HepG2 (cell line): ENCODE data around the gene GIPC1.

Experiments
- MLX ChIP-seq: IDR thresholded peaks from 2 replicates; pipeline ENCODE4 v1.6.1; 2016
- MXI1 ChIP-seq: IDR thresholded peaks from 3 replicates; pipeline ENCODE4 v1.6.1; 2012; ENCODE audit warnings: low read depth, low read length, inconsistent platforms, borderline replicate concordance
- RAD21 ChIP-seq: fragments of 450-650 bp; formaldehyde crosslinking; IDR thresholded peaks from 2 replicates; pipeline ENCODE4 v1.5.0; 2020; ENCODE audit warnings: mild to moderate bottlenecking
- TAF1 ChIP-seq: sonication (generic); formaldehyde crosslinking; IDR thresholded peaks from 2 replicates; pipeline ENCODE4 v1.4.0; 2020; ENCODE audit warnings: missing genetic modification reagents
- ZNF143 ChIP-seq: sonication (generic); formaldehyde crosslinking; IDR thresholded peaks from 2 replicates; pipeline ENCODE4 v1.4.0; 2020; ENCODE audit warnings: missing genetic modification reagents
- ZNF839 ChIP-seq: sonication (generic); formaldehyde crosslinking; IDR thresholded peaks from 2 replicates; pipeline ENCODE4 v1.4.0; 2020; ENCODE audit warnings: missing genetic modification reagents, mild to moderate bottlenecking, borderline replicate concordance

- no peak for TF ChIP-seq MXI1
- TF ChIP-seq ZNF143 (CRISPR knock-in tag) = no peak
- no peak for TF ChIP-seq TAF1 (CRISPR knock-in tag)
- TF ChIP-seq MLX (CRISPR knock-in tag) = no peak
- no peak for TF ChIP-seq RAD21
- TF ChIP-seq ZNF839 (CRISPR knock-in tag) = no peak
Observed at GRCh38 chr19:14528419-14529253, 32.7 kb upstream of the GIPC1 start.
